NCI-H2227 (cell line): Measurements from ENCODE around the gene MARCKSL1.
"Not testable (repeated sequence)": the region's sequence is repeated elsewhere in the genome, so short reads cannot be mapped to it uniquely, and the experiment has no call there.

Experiments
- DNase-seq: peaks from one replicate; lab custom pipeline; 2025; ENCODE audit not compliant: unreplicated experiment; lab: John Stamatoyannopoulos, UW

The MARCKSL1 gene

DNA sequence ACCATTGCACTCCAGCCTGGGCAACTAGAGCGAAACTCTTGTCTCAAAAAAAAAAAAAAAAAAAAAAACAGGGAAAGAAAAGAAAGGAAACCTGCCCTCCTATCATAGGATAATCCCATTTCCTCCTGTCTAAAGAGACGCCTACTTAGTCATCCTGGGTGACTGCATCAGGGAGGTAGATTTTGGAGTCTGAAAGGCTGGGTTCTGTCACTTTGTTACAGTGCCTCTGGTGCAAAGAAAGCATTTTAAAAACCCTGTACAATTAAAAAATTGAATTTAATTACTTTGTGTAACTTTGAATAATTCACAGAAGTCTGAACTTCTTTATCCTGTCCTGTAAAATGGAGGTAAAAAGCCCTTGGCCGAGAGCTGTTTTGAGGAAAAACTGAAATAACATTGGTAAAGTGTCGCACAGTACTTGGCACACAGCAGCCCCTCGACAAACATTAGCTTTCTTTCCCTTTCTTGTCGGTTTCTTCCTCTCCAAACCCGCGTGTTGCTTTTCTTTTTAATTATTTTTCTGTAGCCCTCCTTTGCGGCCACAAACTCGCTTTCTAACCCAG lies 44.8 kb downstream of the MARCKSL1 start:
- no peak for DNase-seq

DNA sequence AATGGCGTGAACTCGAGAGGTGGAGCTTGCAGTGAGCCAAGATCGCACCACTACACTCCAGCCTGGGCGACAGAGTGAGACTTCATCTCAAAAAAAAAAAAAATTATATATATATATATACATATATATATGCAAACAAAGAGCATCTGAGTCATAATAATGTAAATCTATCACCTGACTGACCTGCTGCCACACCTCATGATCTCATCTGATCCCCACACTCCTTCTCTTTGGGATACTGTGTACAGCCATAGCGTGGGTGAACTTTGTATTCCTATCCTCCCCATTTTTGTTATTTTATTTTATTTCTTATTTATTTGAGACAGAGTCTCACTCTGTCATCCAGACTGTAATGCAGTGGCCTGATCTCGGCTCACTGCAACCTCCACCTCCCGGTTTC lies 46.8 kb downstream of the MARCKSL1 start:
- no peak for DNase-seq

DNA sequence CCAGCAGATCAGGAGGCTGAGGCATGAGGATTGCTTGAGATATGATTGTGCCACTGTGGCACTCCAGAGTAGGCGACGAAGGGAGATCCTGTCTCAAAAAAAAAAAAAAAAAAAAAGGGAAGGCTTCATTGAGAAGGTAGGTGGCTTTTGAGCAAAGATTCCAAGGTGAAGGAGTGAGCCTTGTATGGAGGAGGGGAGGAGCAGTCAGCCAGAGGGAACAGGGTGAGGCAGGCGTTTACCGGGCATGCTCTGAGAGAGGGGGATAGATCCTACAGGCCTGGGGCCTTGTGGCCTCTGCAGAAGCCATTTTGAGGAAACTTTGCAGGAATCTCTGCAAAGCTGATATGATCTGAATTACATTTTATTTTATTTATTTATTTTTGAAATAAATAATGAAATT lies 49.3 kb downstream of the MARCKSL1 start:
- DNase-seq: no peak

DNA sequence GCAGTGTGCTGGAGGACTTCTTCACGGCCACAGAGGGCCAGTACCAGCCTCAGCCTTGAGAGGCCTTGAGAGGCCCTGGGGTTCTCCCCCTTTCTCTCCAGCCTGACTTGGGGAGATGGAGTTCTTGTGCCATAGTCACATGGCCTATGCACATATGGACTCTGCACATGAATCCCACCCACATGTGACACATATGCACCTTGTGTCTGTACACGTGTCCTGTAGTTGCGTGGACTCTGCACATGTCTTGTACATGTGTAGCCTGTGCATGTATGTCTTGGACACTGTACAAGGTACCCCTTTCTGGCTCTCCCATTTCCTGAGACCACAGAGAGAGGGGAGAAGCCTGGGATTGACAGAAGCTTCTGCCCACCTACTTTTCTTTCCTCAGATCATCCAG lies 50.4 kb downstream of the MARCKSL1 start:
- no peak for DNase-seq

DNA sequence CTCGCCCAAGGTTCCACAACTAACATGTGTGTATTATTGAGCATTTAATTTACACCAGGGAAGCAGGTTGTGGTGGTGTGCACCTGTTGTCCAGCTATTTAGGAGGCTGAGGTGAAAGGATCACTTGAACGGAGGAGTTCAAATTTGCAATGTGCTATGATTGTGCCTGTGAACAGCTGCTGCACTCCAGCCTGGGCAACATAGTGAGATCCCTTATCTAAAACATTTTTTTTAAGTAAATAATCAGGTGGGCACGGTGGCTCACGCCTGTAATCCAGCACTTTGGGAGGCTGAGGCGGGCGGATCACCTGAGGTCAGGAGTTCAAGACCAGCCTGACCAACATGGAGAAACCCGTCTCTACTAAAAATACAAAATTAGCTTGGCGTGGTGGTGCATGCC lies 51.3 kb downstream of the MARCKSL1 start:
- not testable (repeated sequence) for DNase-seq
